Astrocyte of the cerebellum (primary cell): ENCODE data around the gene PRICKLE2.

ENCODE experiments used
- DNase-seq: peaks from one replicate; pipeline ENCODE4 v3.0.0-alpha.2; 2011; ENCODE audit warnings: low read depth
- H3K4me3 ChIP-seq: 2 replicates; pipeline ENCODE4 v1.5.1; 2011; ENCODE audit warnings: mild to moderate bottlenecking, low read depth, low read length, moderate library complexity
- CTCF ChIP-seq: IDR thresholded peaks from 2 replicates; pipeline ENCODE4 v1.5.1; 2012; ENCODE audit warnings: low read length, low read depth, moderate library complexity, mild to moderate bottlenecking; ENCODE audit errors: missing control alignments
- in situ Hi-C: cut with HindIII; loops from 2 replicates; pipeline ENCODE4 v1.10.0; 2017; ENCODE audit warnings: low sequenced_read_pairs

Gene PRICKLE2

GRCh38 chr3:64268926-64269325 is 43.7 kb upstream of the PRICKLE2 start:
- TF ChIP-seq CTCF: no peak
- DNase-seq: no peak
- no peak overlapping the region for H3K4me3 ChIP-seq
- in situ Hi-C loops: no loop called here

GRCh38 chr3:64267721-64268604 is 42.7 kb upstream of the PRICKLE2 start:
- no peak for TF ChIP-seq CTCF
- peak; percentile 40 for DNase-seq
- in situ Hi-C loops: no loop called here
- H3K4me3 ChIP-seq: peak overlapping the region; percentile 73

- in situ Hi-C loops: no loop called here
- peak overlapping the region; percentile 73 for H3K4me3 ChIP-seq
- TF ChIP-seq CTCF: no peak
- DNase-seq: no peak
Measured at GRCh38 chr3:64266983-64267382, 41.7 kb upstream of the PRICKLE2 start.

- in situ Hi-C loops: no loop called here
- no peak for TF ChIP-seq CTCF
- peak; percentile 82 for DNase-seq
- peak overlapping the region; percentile 73 for H3K4me3 ChIP-seq
Measured at GRCh38 chr3:64266065-64266931, 41.0 kb upstream of the PRICKLE2 start.

GRCh38 chr3:64265646-64266045 is 40.4 kb upstream of the PRICKLE2 start:
- in situ Hi-C loops: no loop called here
- H3K4me3 ChIP-seq: peak overlapping the region; percentile 73
- no peak for TF ChIP-seq CTCF
- no peak for DNase-seq

GRCh38 chr3:64264501-64265109 is 39.3 kb upstream of the PRICKLE2 start:
- no peak overlapping the region for H3K4me3 ChIP-seq
- in situ Hi-C loops: no loop called here
- no peak for TF ChIP-seq CTCF
- DNase-seq: no peak
